Caco-2 (cell line): Measurements from ENCODE around the gene SIL1. TPM values are rescaled to one million over a fixed set of nuclear protein-coding genes. Genes with fewer than 3 reads are reported as not detected.

Experiments used
- BruUV-seq: library from RNA; stranded (reverse); fragments of 400-500 nt; replicated peaks from 2 replicates; lab custom pipeline; 2021; lab: Mats Ljungman, UMichigan
- CTCF ChIA-PET: fragments of 300-600 bp; sonication (Branson Sonifier 250); formaldehyde crosslinking; loops from one replicate; lab custom pipeline; 2022; ENCODE audit warnings: antibody characterized with exemption; lab: Charles Lee
- POLR2A ChIA-PET: fragments of 300-600 bp; sonication (Branson Sonifier 250); formaldehyde crosslinking; loops from one replicate; lab custom pipeline; 2022; ENCODE audit warnings: antibody characterized with exemption; lab: Charles Lee
- DNase-seq, 2 experiments: peaks; one replicate each; pipeline versions ENCODE4 v3.0.0 to v3.0.0-alpha.2; 2020 to 2022
- H3K27me3 ChIP-seq: replicated peaks from 2 replicates; pipeline ENCODE4 v1.6.0; 2011; ENCODE audit warnings: low read length; ENCODE audit not compliant: control insufficient read depth, insufficient read depth
- H3K36me3 ChIP-seq: 2 replicates; pipeline ENCODE4 v1.5.1; 2011; ENCODE audit warnings: low read length; ENCODE audit not compliant: control insufficient read depth, insufficient read depth
- H3K4me1 ChIP-seq: fragments of 250-450 bp; sonication (Bioruptor Pico); 2 replicates; pipeline ENCODE4 v1.5.1; 2020; ENCODE audit warnings: mild to moderate bottlenecking
- H3K4me3 ChIP-seq: 2 replicates; pipeline ENCODE4 v1.5.1; 2011; ENCODE audit warnings: low read depth, mild to moderate bottlenecking, control low read depth, low read length
- H3K9me3 ChIP-seq: fragments of 250-450 bp; sonication (Bioruptor Pico); 2 replicates; pipeline ENCODE4 v1.5.1; 2020; ENCODE audit warnings: mild to moderate bottlenecking, moderate library complexity
- H3K27ac Mint-ChIP-seq: one replicate; pipeline ENCODE4 v1.8.0; 2022; ENCODE audit warnings: mixed read lengths; ENCODE audit not compliant: unreplicated experiment
- H3K27me3 Mint-ChIP-seq: one replicate; pipeline ENCODE4 v1.8.0; 2022; ENCODE audit warnings: mixed read lengths; ENCODE audit not compliant: insufficient read depth, unreplicated experiment
- H3K36me3 Mint-ChIP-seq: one replicate; pipeline ENCODE4 v1.8.0; 2022; ENCODE audit warnings: mild to moderate bottlenecking, mixed read lengths; ENCODE audit not compliant: insufficient read depth, unreplicated experiment
- H3K4me1 Mint-ChIP-seq: one replicate; pipeline ENCODE4 v1.8.0; 2022; ENCODE audit warnings: low read depth, mixed read lengths; ENCODE audit not compliant: unreplicated experiment
- H3K4me3 Mint-ChIP-seq: one replicate; pipeline ENCODE4 v1.8.0; 2022; ENCODE audit warnings: mild to moderate bottlenecking, moderate library complexity, mixed read lengths; ENCODE audit not compliant: unreplicated experiment
- H3K9me3 Mint-ChIP-seq: one replicate; pipeline ENCODE4 v1.8.0; 2022; ENCODE audit warnings: mixed read lengths; ENCODE audit not compliant: unreplicated experiment
- intact Hi-C: fragments of 100-400 bp; cut with micrococcal nuclease; formaldehyde crosslinking; loops from one replicate; pipeline ENCODE4 v1.10.0; 2022; ENCODE audit not compliant: unreplicated experiment
- total RNA-seq: library from RNA; stranded (reverse); gene quantifications from 2 replicates; pipeline ENCODE4 v1.2.3, GENCODE V29; 2022
- TF ChIP-seq, protein P1 (sequence below), 2 experiments: fragments of 200-600 bp in 1 of 2; IDR thresholded peaks; 1 replicate in 1 of 2; 2 replicates in 1 of 2; pipeline versions ENCODE4 v1.5.1 to v1.8.0; 2011 to 2022; ENCODE audit warnings: antibody characterized with exemption in 1 of 2, control low read depth in 1 of 2, inconsistent platforms in 1 of 2, low read depth in 1 of 2, low read length in 1 of 2, mild to moderate bottlenecking in 1 of 2, moderate library complexity in 1 of 2; ENCODE audit not compliant: insufficient read depth in 1 of 2, severe bottlenecking in 1 of 2, unreplicated experiment in 1 of 2

Gene SIL1
- total RNA-seq, 1 experiment from 2014 or later = 29.7 TPM

- Histone ChIP-seq H3K36me3 (no peaks in the 10 kb centered on the region), H3K9me3 (no peaks in the 10 kb centered on the region), H3K4me1 (no peaks in the 10 kb centered on the region), H3K4me3 (no peak overlapping the region), H3K27me3 (no peaks in the 10 kb centered on the region)
- Mint-ChIP-seq H3K9me3 (no peaks in the 10 kb centered on the region), H3K27me3 (no peaks in the 10 kb centered on the region), H3K4me1 (no peaks in the 10 kb centered on the region), H3K36me3 (no peaks in the 10 kb centered on the region), H3K27ac (no peak overlapping the region), H3K4me3 (no peak overlapping the region)
- TF ChIP-seq, protein P1, sequence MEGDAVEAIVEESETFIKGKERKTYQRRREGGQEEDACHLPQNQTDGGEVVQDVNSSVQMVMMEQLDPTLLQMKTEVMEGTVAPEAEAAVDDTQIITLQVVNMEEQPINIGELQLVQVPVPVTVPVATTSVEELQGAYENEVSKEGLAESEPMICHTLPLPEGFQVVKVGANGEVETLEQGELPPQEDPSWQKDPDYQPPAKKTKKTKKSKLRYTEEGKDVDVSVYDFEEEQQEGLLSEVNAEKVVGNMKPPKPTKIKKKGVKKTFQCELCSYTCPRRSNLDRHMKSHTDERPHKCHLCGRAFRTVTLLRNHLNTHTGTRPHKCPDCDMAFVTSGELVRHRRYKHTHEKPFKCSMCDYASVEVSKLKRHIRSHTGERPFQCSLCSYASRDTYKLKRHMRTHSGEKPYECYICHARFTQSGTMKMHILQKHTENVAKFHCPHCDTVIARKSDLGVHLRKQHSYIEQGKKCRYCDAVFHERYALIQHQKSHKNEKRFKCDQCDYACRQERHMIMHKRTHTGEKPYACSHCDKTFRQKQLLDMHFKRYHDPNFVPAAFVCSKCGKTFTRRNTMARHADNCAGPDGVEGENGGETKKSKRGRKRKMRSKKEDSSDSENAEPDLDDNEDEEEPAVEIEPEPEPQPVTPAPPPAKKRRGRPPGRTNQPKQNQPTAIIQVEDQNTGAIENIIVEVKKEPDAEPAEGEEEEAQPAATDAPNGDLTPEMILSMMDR (IDR thresholded peaks at IDR 0.05; ENCODE audit: insufficient read depth in 1 of 2, low read depth in 1 of 2, low read length in 1 of 2, severe bottlenecking in 1 of 2, unreplicated experiment in 1 of 2) = no peak
- no peak for DNase-seq
- POLR2A ChIA-PET = no interaction called here
- CTCF ChIA-PET = no interaction called here
- no TSS peak for BruUV-seq
- intact Hi-C loops = no loop called here
Observed at GRCh38 chr5:139050432-139050831, 147.7 kb downstream of the SIL1 start.

DNA sequence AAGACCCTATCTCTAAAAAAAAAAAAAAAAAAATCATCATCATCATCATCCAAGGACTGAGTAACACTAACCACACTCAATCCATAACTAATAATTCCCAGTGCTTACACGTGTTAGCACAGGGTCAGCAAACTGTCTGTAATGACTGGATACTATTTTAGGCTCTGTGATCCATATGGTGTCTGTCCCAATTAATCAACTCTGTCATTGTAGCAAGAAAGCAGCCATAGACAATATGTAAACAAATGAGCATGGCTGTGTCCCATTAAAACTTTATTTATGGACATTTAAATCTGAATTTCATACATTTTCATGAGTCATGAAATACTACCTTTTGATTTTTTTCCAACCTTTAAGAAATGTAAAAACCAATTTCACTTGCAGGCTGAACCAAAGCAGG, 148.4 kb downstream of the SIL1 start:
- Mint-ChIP-seq H3K9me3 (no peaks in the 10 kb centered on the region), H3K27ac (no peak overlapping the region), H3K27me3 (no peaks in the 10 kb centered on the region), H3K4me3 (no peak overlapping the region), H3K4me1 (no peaks in the 10 kb centered on the region), H3K36me3 (no peaks in the 10 kb centered on the region)
- H3K9me3 ChIP-seq = no peaks in the 10 kb centered on the region
- H3K4me3 ChIP-seq = no peak overlapping the region
- ChIA-PET CTCF (no interaction called here), POLR2A (no interaction called here)
- intact Hi-C loops = no loop called here
- DNase-seq = no peak
- no TSS peak for BruUV-seq
- H3K27me3 ChIP-seq = no peaks in the 10 kb centered on the region
- H3K4me1 ChIP-seq = no peaks in the 10 kb centered on the region
- TF ChIP-seq, protein P1 (IDR thresholded peaks at IDR 0.05; ENCODE audit: insufficient read depth in 1 of 2, low read depth in 1 of 2, low read length in 1 of 2, severe bottlenecking in 1 of 2, unreplicated experiment in 1 of 2) = no peak
- H3K36me3 ChIP-seq = no peaks in the 10 kb centered on the region

DNA sequence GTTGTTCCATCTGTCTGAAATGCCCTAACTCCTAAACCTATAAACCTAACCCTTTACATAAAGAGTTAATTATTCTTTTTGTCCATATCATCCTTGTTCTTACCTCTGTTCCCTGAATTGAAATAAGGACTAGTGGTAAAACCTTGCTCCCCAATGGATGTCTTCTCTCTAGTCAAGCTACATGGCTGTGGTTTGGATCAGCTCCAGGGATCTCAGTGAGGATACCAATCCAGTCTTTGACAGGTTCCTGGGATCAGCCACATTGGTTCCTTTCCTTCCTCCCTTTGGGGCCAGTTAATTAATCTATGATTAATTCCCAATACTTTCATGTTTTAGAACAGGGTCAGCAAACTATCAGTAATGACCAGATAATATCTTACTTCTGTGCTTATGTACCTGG, 151.6 kb downstream of the SIL1 start:
- TF ChIP-seq, protein P1 (IDR thresholded peaks at IDR 0.05; ENCODE audit: insufficient read depth in 1 of 2, low read depth in 1 of 2, low read length in 1 of 2, severe bottlenecking in 1 of 2, unreplicated experiment in 1 of 2) = no peak

More for the DNA sequence above, 151.6 kb downstream of the SIL1 start:
- BruUV-seq = no TSS peak
- H3K27ac Mint-ChIP-seq = no peak overlapping the region
- Histone ChIP-seq H3K4me3 (no peak overlapping the region), H3K9me3 (no peaks in the 10 kb centered on the region), H3K27me3 (no peaks in the 10 kb centered on the region), H3K36me3 (no peaks in the 10 kb centered on the region), H3K4me1 (no peaks in the 10 kb centered on the region)
- no peaks in the 10 kb centered on the region for H3K27me3 Mint-ChIP-seq
- POLR2A ChIA-PET = no interaction called here
- no peak overlapping the region for H3K4me3 Mint-ChIP-seq
- DNase-seq = no peak
- no peaks in the 10 kb centered on the region for H3K9me3 Mint-ChIP-seq
- H3K36me3 Mint-ChIP-seq = no peaks in the 10 kb centered on the region
- intact Hi-C loops = no loop called here
- CTCF ChIA-PET = no interaction called here
- no peaks in the 10 kb centered on the region for H3K4me1 Mint-ChIP-seq
